IPS DF 6.9 (cell line): ENCODE data around the gene ARHGAP22.

Source experiments
- DNase-seq: peaks from one replicate; pipeline ENCODE4 v3.0.0-alpha.2; 2013; ENCODE audit warnings: low read depth, low spot score
- H3K27ac ChIP-seq: one replicate; pipeline ENCODE4 v1.5.1; 2013; ENCODE audit warnings: low read length, control low read depth
- H3K27me3 ChIP-seq: 2 replicates; pipeline ENCODE4 v1.6.1; 2013; ENCODE audit warnings: mild to moderate bottlenecking, low read length; ENCODE audit not compliant: control insufficient read depth, insufficient read depth
- H3K36me3 ChIP-seq: 2 replicates; pipeline ENCODE4 v1.6.1; 2013; ENCODE audit warnings: low read length; ENCODE audit not compliant: control insufficient read depth, insufficient read depth
- H3K4me1 ChIP-seq: 2 replicates; pipeline ENCODE4 v1.6.1; 2013; ENCODE audit warnings: low read length; ENCODE audit not compliant: control insufficient read depth, insufficient read depth
- H3K4me3 ChIP-seq: 2 replicates; pipeline ENCODE4 v1.5.1; 2013; ENCODE audit warnings: mild to moderate bottlenecking, low read length
- H3K9me3 ChIP-seq: 2 replicates; pipeline ENCODE4 v1.6.1; 2013; ENCODE audit warnings: low read length, inconsistent platforms; ENCODE audit not compliant: control insufficient read depth, insufficient read depth
- WGBS: extraction: QIAGEN DNeasy Blood & Tissue Kit; methylation state at CpG from one replicate; pipeline ENCODE4 v1.1.7; 2013; ENCODE audit warnings: mixed read lengths, missing lambda C conversion rate; ENCODE audit not compliant: insufficient read length, insufficient coverage; 5-methylcytosine and 5-hydroxymethylcytosine counted together

The ARHGAP22 gene

GRCh38 chr10:48607356-48608278 lies 2.7 kb upstream of the ARHGAP22 start:
- H3K4me3 ChIP-seq: no peak overlapping the region
- H3K36me3 ChIP-seq: no peaks in the 10 kb centered on the region
- peaks cover 7% of the 10 kb centered on the region; the same call in 1 of the 2 replicates for H3K27me3 ChIP-seq
- H3K4me1 ChIP-seq: peaks cover 4% of the 10 kb centered on the region; the same call in 1 of the 2 replicates
- no CpG with 5 or more reads among the region's 6 CpGs for WGBS
- no peaks in the 10 kb centered on the region for H3K9me3 ChIP-seq
- DNase-seq: no peak
- no peak overlapping the region for H3K27ac ChIP-seq

GRCh38 chr10:48606530-48607355 lies 1.9 kb upstream of the ARHGAP22 start:
- Histone ChIP-seq H3K9me3 (no peaks in the 10 kb centered on the region), H3K27ac (no peak overlapping the region), H3K27me3 (peaks cover 7% of the 10 kb centered on the region; the same call in 1 of the 2 replicates), H3K4me3 (no peak overlapping the region), H3K36me3 (no peaks in the 10 kb centered on the region), H3K4me1 (peaks cover 4% of the 10 kb centered on the region; the same call in 1 of the 2 replicates)
- no peak for DNase-seq
- WGBS: no CpG with 5 or more reads among the region's 8 CpGs

DNA sequence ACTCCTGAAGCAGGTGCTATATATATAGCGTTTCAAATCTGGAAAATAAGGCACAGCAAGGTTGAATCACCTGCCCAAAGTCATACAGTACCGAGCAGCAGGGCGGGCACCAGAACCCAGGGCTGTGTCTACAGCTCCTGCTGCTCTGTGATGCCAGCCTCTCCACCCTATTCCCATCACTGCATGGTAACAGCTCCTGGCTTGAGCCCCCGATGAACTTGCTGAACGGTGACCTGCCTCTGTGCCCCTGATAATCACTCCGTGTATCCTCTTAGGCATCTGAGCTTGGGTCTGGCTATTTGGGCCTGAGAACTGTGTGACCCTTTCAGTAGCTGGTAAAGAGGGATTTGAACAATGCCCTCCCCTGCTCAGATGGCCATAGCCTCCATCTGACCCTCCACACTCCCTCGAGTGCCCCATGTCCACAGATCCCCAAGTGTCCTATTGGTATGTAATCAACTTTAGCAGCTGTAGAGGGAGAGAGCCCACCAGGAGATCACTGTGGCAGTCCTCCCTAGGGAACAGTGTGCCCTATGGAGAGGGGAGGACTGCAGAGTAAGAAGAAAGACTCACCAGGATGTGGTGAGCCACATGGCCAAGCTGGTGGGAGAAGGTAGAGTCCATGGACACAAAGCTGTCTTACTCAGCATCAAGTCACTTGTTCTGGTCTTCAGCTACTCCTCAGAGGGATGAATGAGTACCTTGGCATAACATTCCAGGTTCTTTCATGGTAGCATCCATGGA lies 1.1 kb upstream of the ARHGAP22 start:
- Histone ChIP-seq H3K9me3 (no peaks in the 10 kb centered on the region), H3K27me3 (peaks cover 7% of the 10 kb centered on the region; the same call in 1 of the 2 replicates), H3K4me3 (no peak overlapping the region), H3K27ac (no peak overlapping the region), H3K36me3 (no peaks in the 10 kb centered on the region), H3K4me1 (peaks cover 4% of the 10 kb centered on the region; the same call in 1 of the 2 replicates)
- no peak for DNase-seq
- WGBS: no CpG with 5 or more reads among the region's 7 CpGs

DNA sequence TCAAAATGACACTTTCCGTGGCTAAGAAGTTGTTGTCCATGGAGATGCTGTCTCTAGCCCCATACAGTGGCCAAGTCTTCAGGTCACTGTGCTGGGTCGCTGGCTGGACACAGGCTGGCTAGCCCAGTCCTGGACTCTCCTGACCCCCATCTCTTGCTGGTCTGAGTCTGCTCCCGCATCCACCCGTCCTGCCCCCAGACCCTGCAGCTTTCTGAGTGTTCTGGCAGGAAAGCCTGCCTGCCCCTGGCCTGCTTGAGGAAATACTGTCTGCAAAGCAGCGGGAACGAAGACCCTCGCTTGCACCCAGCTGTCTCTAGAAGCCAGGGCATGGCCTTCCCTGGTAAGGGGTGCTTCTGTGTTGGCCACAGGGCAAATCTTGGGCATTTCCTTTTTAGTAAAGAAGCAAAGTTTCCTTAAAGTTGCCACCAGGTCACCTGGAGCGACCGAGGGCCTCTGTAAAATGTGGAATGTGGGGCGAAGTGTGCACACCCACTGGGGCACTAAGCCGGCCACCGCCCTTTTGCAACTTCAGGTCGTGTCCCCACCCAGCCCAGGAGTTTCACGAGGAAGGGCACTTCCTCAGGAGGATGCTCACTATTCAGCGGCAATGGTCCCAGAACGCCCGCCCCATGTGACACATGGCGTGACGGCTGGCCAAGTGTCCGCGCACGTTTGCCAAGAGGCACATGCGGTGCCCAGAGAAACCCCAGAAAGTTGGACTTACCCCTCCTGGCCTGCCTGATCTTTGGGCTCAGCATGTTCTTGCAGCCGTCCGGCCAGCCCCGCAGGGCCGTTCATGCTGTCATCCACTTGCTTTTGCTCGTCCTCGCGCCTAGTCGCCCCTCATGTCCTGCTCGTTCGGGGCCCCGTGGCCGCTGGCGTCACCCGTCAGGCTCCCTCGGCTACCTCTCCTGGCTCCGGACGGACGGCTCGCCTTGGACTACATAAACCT lies 558 bp downstream of the ARHGAP22 start:
- no peaks in the 10 kb centered on the region for H3K36me3 ChIP-seq
- H3K9me3 ChIP-seq: no peaks in the 10 kb centered on the region
- H3K27me3 ChIP-seq: peaks cover 7% of the 10 kb centered on the region; the same call in 1 of the 2 replicates
- H3K4me3 ChIP-seq: peak overlapping the region; percentile 24; the same call in 1 of the 2 replicates
- no peak for DNase-seq
- peaks cover 4% of the 10 kb centered on the region; the same call in 1 of the 2 replicates for H3K4me1 ChIP-seq
- no CpG with 5 or more reads among the region's 42 CpGs for WGBS
- H3K27ac ChIP-seq: no peak overlapping the region

DNA sequence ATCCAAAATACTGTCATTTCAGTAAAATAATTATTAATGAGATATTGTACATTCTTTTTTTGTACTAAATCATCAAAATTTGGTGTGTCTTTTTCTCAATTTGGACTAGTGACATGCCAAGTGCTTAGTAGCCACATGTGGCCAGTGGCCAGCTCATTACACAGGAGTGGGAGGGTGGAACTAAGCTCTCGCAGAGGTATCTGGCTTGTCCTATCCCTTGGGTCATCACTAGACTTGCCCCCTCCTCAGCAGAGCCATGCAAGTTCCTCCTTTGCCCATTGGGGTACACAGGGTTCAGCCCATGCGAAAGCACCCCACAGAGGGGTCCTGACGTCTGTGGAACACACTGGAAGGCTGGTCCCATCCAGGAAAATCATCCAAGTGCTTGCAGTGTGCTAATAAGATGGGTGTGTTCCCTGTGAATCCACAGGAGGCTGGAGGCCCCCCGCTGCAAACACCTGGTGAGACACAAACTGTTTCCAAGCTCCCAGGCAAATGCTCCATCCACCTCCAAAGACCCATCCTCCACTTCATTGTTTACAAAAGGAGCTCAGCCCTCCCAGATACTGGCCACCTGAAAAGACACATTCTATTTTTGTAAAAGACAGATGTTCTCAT lies 1.3 kb downstream of the ARHGAP22 start:
- H3K36me3 ChIP-seq: no peaks in the 10 kb centered on the region
- peaks cover 8% of the 10 kb centered on the region; the same call in 1 of the 2 replicates for H3K27me3 ChIP-seq
- DNase-seq: no peak
- no peak overlapping the region for H3K4me3 ChIP-seq
- no peak overlapping the region for H3K27ac ChIP-seq
- peaks cover 4% of the 10 kb centered on the region; the same call in 1 of the 2 replicates for H3K4me1 ChIP-seq
- WGBS: no CpG with 5 or more reads among the region's 4 CpGs
- no peaks in the 10 kb centered on the region for H3K9me3 ChIP-seq

DNA sequence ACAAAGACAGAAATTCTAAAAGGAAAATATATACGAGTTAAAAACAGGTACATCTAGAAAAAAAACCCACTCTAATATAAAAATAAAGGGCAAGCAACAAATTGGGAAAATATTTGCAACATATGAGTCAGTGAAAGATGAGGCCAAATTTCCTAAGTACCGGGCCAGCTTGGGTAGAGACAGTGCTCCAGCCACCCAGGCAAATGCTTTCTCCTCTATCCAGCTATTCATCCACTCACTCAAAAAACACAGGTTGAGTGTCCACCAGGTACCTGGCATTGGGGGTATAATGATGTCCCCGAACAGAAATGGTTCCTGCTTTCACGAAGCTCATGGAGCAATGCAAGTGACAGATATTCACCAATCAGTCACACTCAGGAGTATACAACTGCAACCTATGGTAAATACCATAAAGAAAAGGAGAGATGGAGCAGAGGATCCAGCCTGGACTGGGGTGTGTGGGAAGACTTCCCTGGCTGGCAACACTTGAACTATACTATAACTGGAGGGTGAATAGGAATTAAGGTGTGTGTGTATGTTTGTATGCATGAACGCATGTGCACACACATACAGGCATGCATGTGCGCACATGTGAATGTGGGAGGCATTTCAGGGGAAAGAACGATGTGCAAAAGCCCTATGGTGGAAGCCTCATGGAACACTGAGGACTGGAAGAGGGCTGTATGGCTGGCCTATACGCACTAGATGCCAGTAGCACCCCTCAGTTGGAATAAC lies 2.3 kb downstream of the ARHGAP22 start:
- H3K36me3 ChIP-seq: no peaks in the 10 kb centered on the region
- H3K4me1 ChIP-seq: peaks cover 2% of the 10 kb centered on the region; the same call in 1 of the 2 replicates
- H3K4me3 ChIP-seq: no peak overlapping the region
- peaks cover 8% of the 10 kb centered on the region; the same call in 1 of the 2 replicates for H3K27me3 ChIP-seq
- no peak overlapping the region for H3K27ac ChIP-seq
- DNase-seq: no peak
- no peaks in the 10 kb centered on the region for H3K9me3 ChIP-seq
- no CpG with 5 or more reads among the region's 8 CpGs for WGBS

- WGBS: no CpG with 5 or more reads among the region's 1 CpG
- H3K4me1 ChIP-seq: peaks cover 2% of the 10 kb centered on the region; the same call in 1 of the 2 replicates
- H3K9me3 ChIP-seq: no peaks in the 10 kb centered on the region
- no peaks in the 10 kb centered on the region for H3K36me3 ChIP-seq
- H3K4me3 ChIP-seq: no peak overlapping the region
- DNase-seq: no peak
- peaks cover 8% of the 10 kb centered on the region; the same call in 1 of the 2 replicates for H3K27me3 ChIP-seq
- H3K27ac ChIP-seq: no peak overlapping the region
These were observed 3.1 kb downstream of the ARHGAP22 start for GRCh38 chr10:48601789-48602188.

DNA sequence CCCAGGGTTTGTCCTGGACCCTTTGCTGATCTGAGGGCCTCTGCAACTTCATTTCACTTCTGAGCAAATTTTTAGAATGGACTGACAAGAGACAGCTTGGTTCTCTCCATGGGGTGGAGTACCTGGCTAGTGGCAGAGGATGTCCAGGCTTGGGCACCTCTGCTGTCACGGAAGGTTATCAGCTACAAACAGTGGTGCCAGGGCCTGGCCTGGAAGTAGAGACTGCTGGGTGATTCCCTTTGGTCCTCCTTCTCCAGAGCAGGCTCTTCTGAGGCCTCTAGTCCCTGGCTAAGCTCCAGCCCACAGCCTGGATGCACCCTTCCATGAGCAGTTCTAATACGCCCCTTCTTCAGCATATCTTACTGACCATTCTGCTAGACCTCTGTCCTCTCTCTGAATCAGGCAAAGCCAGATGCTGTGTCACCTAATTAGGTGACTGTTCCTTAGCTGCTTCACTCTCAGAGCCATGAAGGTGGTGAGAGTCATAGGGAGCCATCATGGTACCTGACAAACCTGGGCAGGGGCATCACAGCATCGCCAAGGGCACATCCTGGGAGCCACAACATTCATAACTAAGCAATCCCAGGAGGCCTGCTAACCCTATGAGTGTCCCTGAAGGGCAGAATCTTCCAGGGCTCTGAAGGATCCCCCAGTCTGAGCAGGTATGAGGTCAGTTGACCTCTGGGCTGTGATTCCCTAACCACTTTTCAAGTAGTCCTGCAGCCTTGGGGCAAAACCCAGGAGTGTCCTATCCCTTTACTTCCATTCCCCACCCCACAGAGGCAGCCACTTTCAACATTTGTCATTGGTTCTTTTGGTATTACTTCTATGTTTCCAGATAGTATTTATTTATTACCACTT lies 4.0 kb downstream of the ARHGAP22 start:
- DNase-seq: no peak
- H3K27ac ChIP-seq: no peak overlapping the region
- peaks cover 8% of the 10 kb centered on the region; the same call in 1 of the 2 replicates for H3K27me3 ChIP-seq
- peaks cover 2% of the 10 kb centered on the region; the same call in 1 of the 2 replicates for H3K4me1 ChIP-seq
- no peaks in the 10 kb centered on the region for H3K36me3 ChIP-seq
- no peak overlapping the region for H3K4me3 ChIP-seq
- H3K9me3 ChIP-seq: no peaks in the 10 kb centered on the region
- WGBS: no CpG with 5 or more reads among the region's 3 CpGs
